ENCODE data around the gene TSPAN8.

TSPAN8 gene

DNA sequence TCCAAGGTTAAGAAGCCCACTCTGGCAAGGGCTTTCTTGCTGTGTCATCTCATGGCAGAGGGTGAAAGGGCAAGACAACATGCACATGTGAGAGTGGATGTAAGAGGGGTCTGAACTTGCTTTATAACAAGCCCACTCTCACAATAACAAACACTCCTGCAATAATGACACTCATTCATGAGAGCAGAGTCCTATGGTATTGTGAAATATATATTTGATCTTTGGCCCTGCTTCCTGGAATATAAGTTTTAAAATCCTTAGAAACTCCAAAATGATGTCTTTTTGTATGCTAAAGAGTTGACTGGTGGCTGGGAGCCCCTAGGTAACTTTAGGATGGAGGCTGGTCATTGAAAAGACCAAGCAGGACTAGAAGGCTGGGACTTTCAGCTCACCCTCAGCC, 51.8 kb downstream of the TSPAN8 start:
- H3K4me3 ChIP-seq (ENCODE audit: control insufficient read depth, low read depth, low read length) = no peak overlapping the region
- no peak for DNase-seq (ENCODE audit: low read depth)

DNA sequence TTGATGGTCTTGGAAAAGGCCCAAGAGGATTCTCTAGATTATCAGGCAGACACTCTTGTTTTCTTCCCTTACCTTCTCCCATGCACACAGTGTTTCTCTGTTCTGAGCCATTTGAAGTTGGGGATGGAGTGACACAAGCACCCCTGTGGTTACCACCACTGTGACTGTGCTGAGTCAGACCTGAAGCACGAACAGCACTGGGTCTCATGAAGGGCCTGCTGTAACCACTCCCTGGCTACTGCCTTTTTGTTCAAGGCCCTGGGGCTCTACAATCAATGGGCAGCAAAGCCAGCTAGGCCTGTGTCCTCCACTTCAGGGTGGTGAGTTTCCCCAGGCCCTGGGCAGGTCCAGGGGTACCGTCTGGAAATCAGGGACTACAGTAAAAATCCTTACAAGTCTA, 65.5 kb downstream of the TSPAN8 start:
- TF ChIP-seq, protein P1, sequence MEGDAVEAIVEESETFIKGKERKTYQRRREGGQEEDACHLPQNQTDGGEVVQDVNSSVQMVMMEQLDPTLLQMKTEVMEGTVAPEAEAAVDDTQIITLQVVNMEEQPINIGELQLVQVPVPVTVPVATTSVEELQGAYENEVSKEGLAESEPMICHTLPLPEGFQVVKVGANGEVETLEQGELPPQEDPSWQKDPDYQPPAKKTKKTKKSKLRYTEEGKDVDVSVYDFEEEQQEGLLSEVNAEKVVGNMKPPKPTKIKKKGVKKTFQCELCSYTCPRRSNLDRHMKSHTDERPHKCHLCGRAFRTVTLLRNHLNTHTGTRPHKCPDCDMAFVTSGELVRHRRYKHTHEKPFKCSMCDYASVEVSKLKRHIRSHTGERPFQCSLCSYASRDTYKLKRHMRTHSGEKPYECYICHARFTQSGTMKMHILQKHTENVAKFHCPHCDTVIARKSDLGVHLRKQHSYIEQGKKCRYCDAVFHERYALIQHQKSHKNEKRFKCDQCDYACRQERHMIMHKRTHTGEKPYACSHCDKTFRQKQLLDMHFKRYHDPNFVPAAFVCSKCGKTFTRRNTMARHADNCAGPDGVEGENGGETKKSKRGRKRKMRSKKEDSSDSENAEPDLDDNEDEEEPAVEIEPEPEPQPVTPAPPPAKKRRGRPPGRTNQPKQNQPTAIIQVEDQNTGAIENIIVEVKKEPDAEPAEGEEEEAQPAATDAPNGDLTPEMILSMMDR (IDR thresholded peaks at IDR 0.05; ENCODE audit: control insufficient read depth, insufficient read depth, low read depth, low read length, missing control alignments) = no peak
- no peak overlapping the region for H3K4me3 ChIP-seq (ENCODE audit: control insufficient read depth, low read depth, low read length)
- no peak for DNase-seq (ENCODE audit: low read depth)

More for the DNA sequence above, 51.8 kb downstream of the TSPAN8 start:
- TF ChIP-seq, protein P1 (IDR thresholded peaks at IDR 0.05; ENCODE audit: control insufficient read depth, insufficient read depth, low read depth, low read length, missing control alignments) = no peak

DNA sequence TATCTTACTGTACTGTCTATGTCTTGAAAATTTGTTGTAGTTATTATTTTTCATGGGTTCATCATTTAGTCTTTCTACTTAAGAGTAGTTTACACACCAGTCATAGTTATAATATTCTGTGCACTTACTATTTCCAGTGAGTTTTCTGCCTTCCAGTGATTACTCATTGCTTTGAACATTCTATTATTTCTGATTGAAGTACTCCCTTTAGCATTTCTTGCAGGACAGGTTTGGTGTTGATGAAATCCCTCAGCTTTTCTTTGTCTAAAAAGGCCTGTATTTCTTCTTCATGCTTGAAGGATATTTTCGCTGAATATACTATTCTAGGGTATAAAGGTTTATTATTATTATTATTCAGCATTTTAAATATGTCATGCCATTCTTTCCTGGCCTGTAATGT, 66.8 kb downstream of the TSPAN8 start:
- DNase-seq (ENCODE audit: low read depth) = no peak
- TF ChIP-seq, protein P1 (IDR thresholded peaks at IDR 0.05; ENCODE audit: control insufficient read depth, insufficient read depth, low read depth, low read length, missing control alignments) = no peak

DNA sequence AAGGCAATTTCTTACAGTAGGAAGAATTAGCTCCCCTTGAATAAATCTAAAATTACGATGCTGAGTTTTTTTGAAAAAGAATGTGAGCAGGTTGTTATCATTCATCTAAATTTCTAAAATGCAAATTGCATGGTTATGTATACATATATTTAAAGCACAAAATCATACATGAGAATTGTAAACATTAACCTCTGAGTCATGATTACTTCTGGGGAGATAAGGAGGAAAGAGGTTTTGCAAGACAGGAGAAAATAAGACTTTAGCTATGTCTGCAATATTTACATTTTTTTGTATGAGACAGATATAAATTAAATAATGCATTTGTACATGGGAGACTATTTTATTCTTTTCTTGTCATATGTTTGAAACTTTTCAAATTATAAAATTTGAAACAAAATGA, 72.2 kb downstream of the TSPAN8 start:
- TF ChIP-seq, protein P1 (IDR thresholded peaks at IDR 0.05; ENCODE audit: control insufficient read depth, insufficient read depth, low read depth, low read length, missing control alignments) = no peak
- no peak overlapping the region for H3K4me3 ChIP-seq (ENCODE audit: control insufficient read depth, low read depth, low read length)
- DNase-seq (ENCODE audit: low read depth) = no peak

More for the DNA sequence above, 66.8 kb downstream of the TSPAN8 start:
- no peak overlapping the region for H3K4me3 ChIP-seq (ENCODE audit: control insufficient read depth, low read depth, low read length)

DNA sequence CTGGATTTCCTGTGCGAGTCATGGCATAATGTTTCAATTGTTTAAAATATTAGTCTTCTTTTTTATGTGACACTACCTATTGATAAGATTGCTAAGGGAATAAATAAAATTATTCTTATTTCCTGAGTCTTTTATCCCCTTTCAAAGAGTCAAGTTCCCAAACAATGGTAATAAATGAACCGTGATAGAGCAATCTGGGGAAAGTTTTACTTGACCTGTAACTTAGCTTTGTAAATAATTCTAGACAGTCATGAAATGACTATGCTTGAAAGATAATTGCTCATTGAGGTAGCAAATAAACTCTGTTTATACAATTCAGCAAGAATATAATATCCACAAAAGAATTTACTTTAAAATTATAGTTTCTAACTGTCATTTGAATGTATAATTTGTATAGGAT, 82.1 kb downstream of the TSPAN8 start:
- TF ChIP-seq, protein P1 (IDR thresholded peaks at IDR 0.05; ENCODE audit: control insufficient read depth, insufficient read depth, low read depth, low read length, missing control alignments) = no peak
- DNase-seq (ENCODE audit: low read depth) = no peak
- no peak overlapping the region for H3K4me3 ChIP-seq (ENCODE audit: control insufficient read depth, low read depth, low read length)
